ENCODE data around the gene RCC1.
A peak's percentile ranks its signal among the peaks of the same experiment; 100 is the strongest.

Gene RCC1

GRCh38 chr1:28573564-28573963 lies 67.7 kb downstream of the RCC1 start:
- no peaks in the 10 kb centered on the region for H3K4me1 ChIP-seq
- peaks cover 9% of the 10 kb centered on the region for H3K36me3 ChIP-seq
- H3K4me3 ChIP-seq (ENCODE audit: low read depth, low read length): no peak overlapping the region
- no peaks in the 10 kb centered on the region for H3K27me3 ChIP-seq
- H3K9me3 ChIP-seq: no peaks in the 10 kb centered on the region
- TF ChIP-seq, protein P1, sequence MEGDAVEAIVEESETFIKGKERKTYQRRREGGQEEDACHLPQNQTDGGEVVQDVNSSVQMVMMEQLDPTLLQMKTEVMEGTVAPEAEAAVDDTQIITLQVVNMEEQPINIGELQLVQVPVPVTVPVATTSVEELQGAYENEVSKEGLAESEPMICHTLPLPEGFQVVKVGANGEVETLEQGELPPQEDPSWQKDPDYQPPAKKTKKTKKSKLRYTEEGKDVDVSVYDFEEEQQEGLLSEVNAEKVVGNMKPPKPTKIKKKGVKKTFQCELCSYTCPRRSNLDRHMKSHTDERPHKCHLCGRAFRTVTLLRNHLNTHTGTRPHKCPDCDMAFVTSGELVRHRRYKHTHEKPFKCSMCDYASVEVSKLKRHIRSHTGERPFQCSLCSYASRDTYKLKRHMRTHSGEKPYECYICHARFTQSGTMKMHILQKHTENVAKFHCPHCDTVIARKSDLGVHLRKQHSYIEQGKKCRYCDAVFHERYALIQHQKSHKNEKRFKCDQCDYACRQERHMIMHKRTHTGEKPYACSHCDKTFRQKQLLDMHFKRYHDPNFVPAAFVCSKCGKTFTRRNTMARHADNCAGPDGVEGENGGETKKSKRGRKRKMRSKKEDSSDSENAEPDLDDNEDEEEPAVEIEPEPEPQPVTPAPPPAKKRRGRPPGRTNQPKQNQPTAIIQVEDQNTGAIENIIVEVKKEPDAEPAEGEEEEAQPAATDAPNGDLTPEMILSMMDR (IDR thresholded peaks at IDR 0.05; ENCODE audit: low read depth, low read length): no peak
- no peak for DNase-seq

GRCh38 chr1:28577052-28577678 lies 71.3 kb downstream of the RCC1 start:
- TF ChIP-seq, protein P1 (IDR thresholded peaks at IDR 0.05; ENCODE audit: low read depth, low read length): no peak

DNA sequence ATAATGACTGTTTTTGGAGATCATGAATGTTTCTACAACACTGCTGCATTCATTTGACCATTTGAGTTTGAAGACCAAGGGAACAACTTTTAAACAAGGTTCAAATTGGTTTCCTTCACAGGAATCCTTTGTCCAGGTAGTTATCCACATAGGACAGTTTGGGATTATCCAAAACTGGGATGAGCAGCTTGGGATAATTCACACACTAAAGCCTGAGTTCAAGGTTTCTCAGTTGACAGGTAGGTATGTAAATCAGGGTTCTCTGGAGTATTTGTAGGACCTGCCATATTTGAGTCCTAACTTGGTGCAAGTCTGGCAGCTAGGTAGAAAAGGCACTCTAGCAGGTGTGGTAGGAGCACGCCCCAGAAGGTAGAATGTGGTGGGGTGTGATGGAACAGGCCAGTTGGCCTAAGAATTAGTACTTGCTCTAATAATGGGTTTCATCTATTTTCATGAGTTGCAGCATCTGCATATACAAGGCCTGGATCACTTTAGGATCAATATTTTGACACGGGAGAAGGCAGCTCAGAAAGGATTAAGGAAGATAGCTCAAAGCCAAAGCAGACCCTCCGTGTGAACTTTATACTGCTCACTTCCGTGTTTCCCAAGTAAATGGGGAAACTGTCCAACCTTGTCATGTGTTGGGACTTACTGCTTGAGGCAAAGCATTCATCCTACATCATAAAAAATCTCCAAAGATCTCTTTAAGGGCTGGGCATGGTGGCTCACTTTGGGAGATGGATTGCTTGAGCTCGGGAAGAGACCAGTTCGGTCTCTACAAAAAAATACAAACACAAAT lies 72.1 kb downstream of the RCC1 start:
- H3K36me3 ChIP-seq: peaks cover 36% of the 10 kb centered on the region
- DNase-seq: no peak
- TF ChIP-seq, protein P1 (IDR thresholded peaks at IDR 0.05; ENCODE audit: low read depth, low read length): no peak
- H3K4me3 ChIP-seq (ENCODE audit: low read depth, low read length): no peak overlapping the region
- no peaks in the 10 kb centered on the region for H3K9me3 ChIP-seq
- H3K4me1 ChIP-seq: no peaks in the 10 kb centered on the region
- H3K27me3 ChIP-seq: no peaks in the 10 kb centered on the region

More at GRCh38 chr1:28577052-28577678, 71.3 kb downstream of the RCC1 start:
- H3K36me3 ChIP-seq: peaks cover 36% of the 10 kb centered on the region
- H3K4me1 ChIP-seq: no peaks in the 10 kb centered on the region
- H3K4me3 ChIP-seq (ENCODE audit: low read depth, low read length): no peak overlapping the region
- no peaks in the 10 kb centered on the region for H3K9me3 ChIP-seq
- DNase-seq: no peak
- H3K27me3 ChIP-seq: no peaks in the 10 kb centered on the region

GRCh38 chr1:28578696-28579218 lies 72.9 kb downstream of the RCC1 start:
- H3K4me3 ChIP-seq (ENCODE audit: low read depth, low read length): no peak overlapping the region
- H3K27me3 ChIP-seq: no peaks in the 10 kb centered on the region
- H3K36me3 ChIP-seq: peaks cover 36% of the 10 kb centered on the region

GRCh38 chr1:28579401-28579800 lies 73.6 kb downstream of the RCC1 start:
- no peak for DNase-seq
- no peaks in the 10 kb centered on the region for H3K9me3 ChIP-seq

More at GRCh38 chr1:28578696-28579218, 72.9 kb downstream of the RCC1 start:
- no peaks in the 10 kb centered on the region for H3K4me1 ChIP-seq
- TF ChIP-seq, protein P1 (IDR thresholded peaks at IDR 0.05; ENCODE audit: low read depth, low read length): no peak
- H3K9me3 ChIP-seq: no peaks in the 10 kb centered on the region
- DNase-seq: no peak

More at GRCh38 chr1:28579401-28579800, 73.6 kb downstream of the RCC1 start:
- Histone ChIP-seq H3K4me1 (no peaks in the 10 kb centered on the region), H3K4me3 (ENCODE audit: low read depth, low read length) (peak overlapping the region; percentile 94), H3K36me3 (peaks cover 36% of the 10 kb centered on the region), H3K27me3 (no peaks in the 10 kb centered on the region)
- TF ChIP-seq, protein P1 (IDR thresholded peaks at IDR 0.05; ENCODE audit: low read depth, low read length): no peak

All from BE2C (cell line).